SU-DHL-6 (cell line): ENCODE data around the gene TIMELESS.
A peak's percentile ranks its signal among the peaks of the same experiment; 100 is the strongest.

Experiments used
- H2AFZ ChIP-seq: fragments of 200-600 bp; sonication (generic); 2 replicates; pipeline ENCODE4 v1.6.1; 2014; ENCODE audit warnings: low read depth, mild to moderate bottlenecking, moderate library complexity, mixed read lengths, antibody characterized with exemption, low read length; ENCODE audit not compliant: severe bottlenecking
- H3F3A ChIP-seq: fragments of 200-600 bp; shearing (Covaris generic); 2 replicates; pipeline ENCODE4 v1.6.0; 2016; ENCODE audit warnings: antibody characterized with exemption, mild to moderate bottlenecking; ENCODE audit not compliant: insufficient read depth
- H3K27ac ChIP-seq: fragments of 200-600 bp; sonication (generic); 2 replicates; pipeline ENCODE4 v1.5.1; 2016; ENCODE audit warnings: low read depth, mild to moderate bottlenecking, low read length, moderate library complexity, mixed read lengths
- H3K27me3 ChIP-seq: fragments of 200-600 bp; sonication (generic), shearing (Covaris generic); 2 replicates; pipeline ENCODE4 v1.6.0; 2014; ENCODE audit warnings: mild to moderate bottlenecking, low read length
- H3K36me3 ChIP-seq: fragments of 200-600 bp; sonication (generic); 2 replicates; pipeline ENCODE4 v1.6.1; 2014; ENCODE audit warnings: mild to moderate bottlenecking, low read length, mixed read lengths
- H3K4me2 ChIP-seq: fragments of 300-600, 200-600 bp; shearing (Covaris generic), sonication (generic); 2 replicates; pipeline ENCODE4 v1.6.0; 2014; ENCODE audit warnings: low read length, low read depth, mild to moderate bottlenecking; ENCODE audit not compliant: poor library complexity, severe bottlenecking
- H3K4me3 ChIP-seq: fragments of 200-600 bp; sonication (generic); 2 replicates; pipeline ENCODE4 v1.5.1; 2014; ENCODE audit warnings: antibody characterized with exemption, low read length, mild to moderate bottlenecking, mixed read lengths; ENCODE audit not compliant: insufficient read depth, poor library complexity, severe bottlenecking
- H3K79me2 ChIP-seq: fragments of 200-600 bp; sonication (generic); 2 replicates; pipeline ENCODE4 v1.6.1; 2014; ENCODE audit warnings: mild to moderate bottlenecking, low read length, moderate library complexity; ENCODE audit not compliant: insufficient read depth
- H3K9ac ChIP-seq: fragments of 200-600 bp; sonication (generic); 2 replicates; pipeline ENCODE4 v1.7.0; 2014; ENCODE audit warnings: mild to moderate bottlenecking, low read length
- H3K9me2 ChIP-seq: fragments of 200-600 bp; sonication (generic); replicated peaks from 2 replicates; pipeline ENCODE4 v1.6.1; 2014; ENCODE audit warnings: low read length; ENCODE audit not compliant: insufficient read depth
- H3K9me3 ChIP-seq: fragments of 200-600 bp; sonication (generic); 2 replicates; pipeline ENCODE4 v1.6.1; 2014; ENCODE audit warnings: low read length, mixed read lengths; ENCODE audit not compliant: insufficient read depth
- H4K20me1 ChIP-seq: fragments of 200-600 bp; sonication (generic); 2 replicates; pipeline ENCODE4 v1.6.1; 2014; ENCODE audit warnings: low read depth, mild to moderate bottlenecking, antibody characterized with exemption, low read length, moderate library complexity, mixed read lengths
- EZH2phosphoT487 ChIP-seq: fragments of 200-600 bp; sonication (generic), shearing (Covaris generic); conservative IDR thresholded peaks from 2 replicates; pipeline ENCODE4 v1.6.1; 2018; ENCODE audit warnings: mild to moderate bottlenecking, antibody characterized with exemption, low read length, moderate library complexity, mixed read lengths
- TF ChIP-seq, protein P1 (sequence below): fragments of 200-600 bp; sonication (generic); IDR thresholded peaks from one replicate; pipeline ENCODE4 v1.5.1; 2017; ENCODE audit warnings: antibody characterized with exemption, mild to moderate bottlenecking, low read length, moderate library complexity; ENCODE audit not compliant: insufficient read depth, poor library complexity, severe bottlenecking

TIMELESS gene

DNA sequence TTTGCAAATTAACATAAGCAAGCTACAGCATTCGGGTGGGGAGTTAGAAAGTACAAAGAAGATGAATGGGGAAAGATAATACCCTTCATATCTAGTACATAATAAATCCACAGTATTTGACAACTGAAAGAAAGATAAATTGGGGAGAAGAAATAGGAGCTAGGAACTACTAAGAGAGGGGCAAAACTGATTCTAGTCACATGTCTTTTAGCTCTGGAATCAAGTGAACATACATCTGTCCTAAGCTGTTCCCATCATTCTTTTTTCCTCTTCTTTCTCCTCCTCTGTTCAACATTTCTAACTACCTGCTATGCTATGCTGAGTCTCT, 71.3 kb downstream of the TIMELESS start:
- Histone ChIP-seq H3K79me2 (no peaks in the 10 kb centered on the region), H4K20me1 (no peaks in the 10 kb centered on the region), H3K27me3 (no peaks in the 10 kb centered on the region), H3K9ac (peak overlapping the region; percentile 58; the same call in 1 of the 2 replicates), H3K9me2 (no peaks in the 10 kb centered on the region), H3K27ac (peak overlapping the region; percentile 99), H3K4me3 (no peak overlapping the region), H3F3A (peaks cover 45% of the 10 kb centered on the region), H3K9me3 (no peaks in the 10 kb centered on the region), H2AFZ (peak overlapping the region; percentile 86), H3K36me3 (no peaks in the 10 kb centered on the region), H3K4me2 (peak overlapping the region; percentile 88)
- TF ChIP-seq EZH2phosphoT487: no peak
- TF ChIP-seq, protein P1, sequence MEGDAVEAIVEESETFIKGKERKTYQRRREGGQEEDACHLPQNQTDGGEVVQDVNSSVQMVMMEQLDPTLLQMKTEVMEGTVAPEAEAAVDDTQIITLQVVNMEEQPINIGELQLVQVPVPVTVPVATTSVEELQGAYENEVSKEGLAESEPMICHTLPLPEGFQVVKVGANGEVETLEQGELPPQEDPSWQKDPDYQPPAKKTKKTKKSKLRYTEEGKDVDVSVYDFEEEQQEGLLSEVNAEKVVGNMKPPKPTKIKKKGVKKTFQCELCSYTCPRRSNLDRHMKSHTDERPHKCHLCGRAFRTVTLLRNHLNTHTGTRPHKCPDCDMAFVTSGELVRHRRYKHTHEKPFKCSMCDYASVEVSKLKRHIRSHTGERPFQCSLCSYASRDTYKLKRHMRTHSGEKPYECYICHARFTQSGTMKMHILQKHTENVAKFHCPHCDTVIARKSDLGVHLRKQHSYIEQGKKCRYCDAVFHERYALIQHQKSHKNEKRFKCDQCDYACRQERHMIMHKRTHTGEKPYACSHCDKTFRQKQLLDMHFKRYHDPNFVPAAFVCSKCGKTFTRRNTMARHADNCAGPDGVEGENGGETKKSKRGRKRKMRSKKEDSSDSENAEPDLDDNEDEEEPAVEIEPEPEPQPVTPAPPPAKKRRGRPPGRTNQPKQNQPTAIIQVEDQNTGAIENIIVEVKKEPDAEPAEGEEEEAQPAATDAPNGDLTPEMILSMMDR: no peak

GRCh38 chr12:56377310-56377988, 71.8 kb downstream of the TIMELESS start:
- H3K36me3 ChIP-seq: no peaks in the 10 kb centered on the region
- H3K27me3 ChIP-seq: no peaks in the 10 kb centered on the region
- H4K20me1 ChIP-seq: no peaks in the 10 kb centered on the region
- no peaks in the 10 kb centered on the region for H3K79me2 ChIP-seq
- H2AFZ ChIP-seq: peak overlapping the region; percentile 86
- peak overlapping the region; percentile 88 for H3K4me2 ChIP-seq
- TF ChIP-seq, protein P1: no peak
- TF ChIP-seq EZH2phosphoT487: no peak
- H3K27ac ChIP-seq: peak overlapping the region; percentile 99
- no peaks in the 10 kb centered on the region for H3K9me3 ChIP-seq
- H3K4me3 ChIP-seq: no peak overlapping the region
- H3F3A ChIP-seq: peaks cover 45% of the 10 kb centered on the region
- H3K9ac ChIP-seq: peak overlapping the region; percentile 58; the same call in 1 of the 2 replicates
- H3K9me2 ChIP-seq: no peaks in the 10 kb centered on the region

- H2AFZ ChIP-seq: peak overlapping the region; percentile 86
- no peaks in the 10 kb centered on the region for H4K20me1 ChIP-seq
- peak overlapping the region; percentile 15 for H3K4me3 ChIP-seq
- TF ChIP-seq, protein P1: no peak
- no peak for TF ChIP-seq EZH2phosphoT487
- peak overlapping the region; percentile 99 for H3K27ac ChIP-seq
- no peaks in the 10 kb centered on the region for H3K36me3 ChIP-seq
- H3K9me3 ChIP-seq: no peaks in the 10 kb centered on the region
- H3K9me2 ChIP-seq: no peaks in the 10 kb centered on the region
- no peaks in the 10 kb centered on the region for H3K79me2 ChIP-seq
- peak overlapping the region; percentile 59 for H3K9ac ChIP-seq
- peaks cover 52% of the 10 kb centered on the region for H3F3A ChIP-seq
- H3K27me3 ChIP-seq: no peaks in the 10 kb centered on the region
- H3K4me2 ChIP-seq: peak overlapping the region; percentile 88
These were observed 73.4 kb downstream of the TIMELESS start for GRCh38 chr12:56375598-56376434.
